ENCODE measurements around the gene SLC50A1.
"Not testable (repeated sequence)": the region's sequence is repeated elsewhere in the genome, so short reads cannot be mapped to it uniquely, and the experiment has no call there.

Gene SLC50A1

GRCh38 chr1:155134880-155135414, 705 bp upstream of the SLC50A1 start:
- DNase-seq (ENCODE audit: low read depth in 2 of 2): peak; percentile 69 to 70

GRCh38 chr1:155136748-155137147, 1.1 kb downstream of the SLC50A1 start:
- no peak for DNase-seq (ENCODE audit: low read depth in 2 of 2)

GRCh38 chr1:155137154-155137949, 1.7 kb downstream of the SLC50A1 start:
- no peak for DNase-seq (ENCODE audit: low read depth in 2 of 2)

- DNase-seq (ENCODE audit: low read depth in 2 of 2): peak; percentile 29 to 33
These were observed 4.4 kb downstream of the SLC50A1 start, which contains the start of gene DPM3 for GRCh38 chr1:155139895-155140629. Gene DPM3 (minus strand): TSS chr1:155140531. CDS start chr1:155140240, 291 bp downstream.

GRCh38 chr1:155140630-155140953, 4.9 kb downstream of the SLC50A1 start:
- no peak for DNase-seq (ENCODE audit: low read depth in 2 of 2)

GRCh38 chr1:155141749-155142148, 6.1 kb downstream of the SLC50A1 start:
- no peak for DNase-seq (ENCODE audit: low read depth in 2 of 2)

GRCh38 chr1:155145491-155145890, 9.8 kb downstream of the SLC50A1 start:
- DNase-seq (ENCODE audit: low read depth in 2 of 2): no peak

- not testable (repeated sequence) for DNase-seq (ENCODE audit: low read depth in 2 of 2)
These were observed 20.5 kb downstream of the SLC50A1 start for GRCh38 chr1:155155996-155156643.

GRCh38 chr1:155158991-155159390, 23.3 kb downstream of the SLC50A1 start:
- DNase-seq (ENCODE audit: low read depth in 2 of 2): no peak

- no peak for DNase-seq (ENCODE audit: low read depth in 2 of 2)
These were observed 24.5 kb downstream of the SLC50A1 start for GRCh38 chr1:155160128-155160527.

GRCh38 chr1:155162631-155163030, 27.0 kb downstream of the SLC50A1 start:
- not testable (repeated sequence) for DNase-seq (ENCODE audit: low read depth in 2 of 2)

- DNase-seq (ENCODE audit: low read depth in 2 of 2): not testable (repeated sequence)
These were observed 28.1 kb downstream of the SLC50A1 start for GRCh38 chr1:155163785-155164184.

GRCh38 chr1:155164625-155165024, 29.0 kb downstream of the SLC50A1 start:
- not testable (repeated sequence) for DNase-seq (ENCODE audit: low read depth in 2 of 2)

GRCh38 chr1:155166051-155166470, 30.4 kb downstream of the SLC50A1 start:
- DNase-seq (ENCODE audit: low read depth in 2 of 2): no peak

GRCh38 chr1:155166471-155167165, 31.0 kb downstream of the SLC50A1 start:
- no peak for DNase-seq (ENCODE audit: low read depth in 2 of 2)

GRCh38 chr1:155167166-155168104, 31.8 kb downstream of the SLC50A1 start:
- peak; percentile 47 to 48 for DNase-seq (ENCODE audit: low read depth in 2 of 2)

GRCh38 chr1:155168105-155168445, 32.4 kb downstream of the SLC50A1 start:
- DNase-seq (ENCODE audit: low read depth in 2 of 2): not testable (repeated sequence)

GRCh38 chr1:155168456-155169210, 33.0 kb downstream of the SLC50A1 start:
- DNase-seq (ENCODE audit: low read depth in 2 of 2): no peak

GRCh38 chr1:155169541-155169940, 33.9 kb downstream of the SLC50A1 start:
- no peak for DNase-seq (ENCODE audit: low read depth in 2 of 2)

Data from fibroblast of skin of left quadriceps (primary cell).